Cerebellar nuclear complex (tissue), 1 donor: ENCODE data around the gene RAD54L.
"Not testable (repeated sequence)": the region's sequence is repeated elsewhere in the genome, so short reads cannot be mapped to it uniquely, and the experiment has no call there.

Experiments used
- DNase-seq, 2 experiments: peaks; one replicate each; lab custom pipeline; 2025; lab: John Stamatoyannopoulos, UW

Gene RAD54L

DNA sequence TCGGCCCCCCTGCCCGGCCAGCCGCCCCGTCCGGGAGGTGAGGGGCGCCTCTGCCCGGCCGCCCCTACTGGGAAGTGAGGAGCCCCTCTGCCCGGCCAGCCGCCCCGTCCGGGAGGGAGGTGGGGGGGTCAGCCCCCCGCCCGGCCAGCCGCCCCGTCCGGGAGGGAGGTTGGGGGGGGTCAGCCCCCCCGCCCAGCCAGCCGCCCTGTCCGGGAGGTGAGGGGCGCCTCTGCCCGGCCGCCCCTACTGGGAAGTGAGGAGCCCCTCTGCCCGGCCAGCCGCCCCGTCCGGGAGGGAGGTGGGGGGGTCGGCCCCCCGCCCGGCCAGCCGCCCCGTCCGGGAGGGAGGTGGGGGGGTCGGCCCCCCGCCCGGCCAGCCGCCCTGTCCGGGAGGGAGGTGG lies 5.8 kb upstream of the RAD54L start:
- not testable (repeated sequence) for DNase-seq

DNA sequence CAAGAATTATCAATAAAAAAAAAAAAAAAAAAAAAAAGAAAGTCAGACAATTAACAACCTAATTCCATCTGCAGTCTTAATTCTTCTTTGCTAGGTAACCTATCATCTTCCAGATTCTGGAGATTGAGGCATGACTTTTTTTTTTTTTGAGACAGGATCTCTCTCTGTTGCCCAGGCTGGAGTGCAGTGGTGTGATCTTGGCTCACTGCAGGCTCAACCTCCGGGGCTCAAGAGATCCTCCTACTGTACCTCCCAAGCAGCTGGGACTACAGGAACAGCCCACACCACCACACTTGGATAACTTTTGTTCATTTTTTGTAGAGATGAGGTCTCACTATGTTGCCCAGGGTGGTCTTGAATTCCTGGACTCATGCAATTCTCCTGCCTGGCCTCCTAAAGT lies 4.6 kb upstream of the RAD54L start:
- DNase-seq = no peak

DNA sequence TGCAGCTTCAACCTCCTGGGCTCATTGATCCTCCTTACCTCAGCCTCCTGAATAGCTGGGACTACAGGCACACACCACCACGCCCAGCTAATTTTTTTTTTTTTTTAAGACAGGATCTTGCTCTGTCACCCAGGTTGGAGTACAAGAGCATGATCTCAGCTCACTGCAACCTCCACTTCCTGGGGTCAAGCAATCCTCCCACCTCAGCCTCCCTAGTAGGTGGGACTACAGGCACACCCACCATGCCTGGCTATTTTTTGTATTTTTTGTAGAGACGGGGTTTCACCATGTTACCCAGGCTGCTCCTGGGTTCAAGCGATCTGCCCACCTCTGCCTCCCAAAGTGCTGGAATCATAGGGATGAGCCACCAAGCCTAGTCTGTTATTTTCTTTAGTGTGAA lies 3.7 kb upstream of the RAD54L start:
- not testable (repeated sequence) for DNase-seq

DNA sequence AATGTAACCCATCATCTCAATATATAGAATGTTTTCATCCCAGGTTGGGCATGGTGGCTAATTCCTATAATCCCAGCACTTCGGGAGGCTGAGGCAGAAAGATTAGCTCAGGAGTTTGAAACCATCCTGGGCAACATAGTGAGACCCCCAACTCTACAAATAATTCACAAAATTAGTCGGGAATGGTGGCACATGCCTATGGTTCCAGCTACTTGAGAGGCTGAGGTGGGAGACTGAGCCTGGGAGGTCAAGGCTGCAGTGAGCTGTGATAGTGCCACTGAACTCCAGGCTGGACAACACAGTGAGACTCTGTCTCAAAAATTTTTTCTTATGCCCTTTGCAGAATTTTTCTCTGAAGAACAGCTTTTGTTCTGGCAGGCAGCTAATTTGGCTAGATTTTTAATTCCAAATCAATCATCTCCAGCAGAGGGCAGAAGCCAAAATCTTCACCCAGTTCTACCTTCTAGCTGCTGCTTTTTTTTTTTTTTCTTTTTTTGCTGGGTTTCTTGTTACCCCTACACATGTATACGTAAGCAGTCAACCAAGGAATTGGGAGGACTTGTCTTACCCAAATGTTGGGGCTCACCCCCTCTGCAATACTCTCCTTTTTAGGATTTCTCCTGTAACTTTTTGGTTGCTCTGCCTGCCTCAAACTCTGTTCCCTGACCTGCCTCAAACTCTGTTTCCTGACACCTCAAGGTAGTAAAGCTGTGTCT lies 2.7 kb upstream of the RAD54L start:
- DNase-seq = no peak

DNA sequence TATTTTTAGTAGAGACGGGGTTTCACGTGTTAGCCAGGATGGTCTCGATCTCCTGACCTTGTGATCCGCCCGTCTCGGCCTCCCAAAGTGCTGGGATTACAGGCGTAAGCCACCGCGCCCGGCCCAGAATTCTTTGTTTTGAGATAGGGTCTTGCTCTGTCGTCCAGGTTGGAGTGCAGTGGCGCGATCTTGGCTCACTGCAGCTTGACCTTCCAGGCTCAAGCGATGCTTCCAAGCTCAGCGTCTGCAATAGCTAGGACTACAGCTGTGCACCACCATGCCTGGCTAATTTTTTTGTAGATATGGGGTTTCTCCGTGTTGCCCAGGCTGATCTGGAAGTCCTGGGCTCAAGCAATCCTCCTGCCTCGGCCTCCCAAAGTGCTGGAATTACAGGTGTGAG lies 1.4 kb upstream of the RAD54L start:
- not testable (repeated sequence) for DNase-seq

DNA sequence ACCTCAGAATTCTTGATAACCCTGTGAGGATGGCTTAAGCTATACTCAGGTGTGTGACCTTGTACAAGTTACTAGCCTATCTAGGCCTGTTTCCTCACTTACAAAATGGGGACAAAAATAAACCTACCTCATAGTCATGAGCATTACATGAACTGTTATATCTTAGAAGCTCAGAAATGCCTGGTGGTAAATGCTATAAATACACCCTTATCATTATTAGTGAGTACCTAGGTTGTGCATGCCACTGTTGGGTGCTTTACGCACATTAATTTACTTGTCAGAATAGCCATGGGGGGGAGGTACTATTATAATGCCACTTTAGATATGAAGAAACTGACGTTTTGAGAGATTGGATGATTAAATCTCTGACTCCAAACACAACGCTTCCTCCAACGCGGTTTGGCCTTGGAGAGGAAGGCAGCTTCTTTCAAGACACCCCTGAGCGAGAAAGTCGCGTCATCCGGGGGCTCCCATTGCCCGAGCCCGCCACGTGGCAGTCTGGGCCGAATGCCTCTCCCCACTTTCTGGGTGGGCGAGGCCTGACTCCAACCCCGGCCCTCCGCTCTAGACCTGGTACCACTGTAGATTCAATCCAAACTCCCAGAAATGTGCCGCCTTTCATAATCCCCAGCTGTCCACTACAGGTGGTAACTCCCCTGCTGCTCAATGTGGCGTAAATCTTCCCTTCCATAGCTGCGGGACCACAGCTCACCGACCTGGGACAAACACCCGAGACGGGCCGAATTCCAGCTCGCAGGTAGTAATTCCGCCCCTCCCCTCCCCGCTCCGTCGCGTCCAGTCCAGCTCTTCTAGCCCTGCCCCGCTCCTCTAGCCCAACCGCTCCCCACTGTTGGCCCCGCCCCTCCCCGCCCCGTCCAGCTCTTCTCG lies 771 bp upstream of the RAD54L start:
- DNase-seq = no peak

DNA sequence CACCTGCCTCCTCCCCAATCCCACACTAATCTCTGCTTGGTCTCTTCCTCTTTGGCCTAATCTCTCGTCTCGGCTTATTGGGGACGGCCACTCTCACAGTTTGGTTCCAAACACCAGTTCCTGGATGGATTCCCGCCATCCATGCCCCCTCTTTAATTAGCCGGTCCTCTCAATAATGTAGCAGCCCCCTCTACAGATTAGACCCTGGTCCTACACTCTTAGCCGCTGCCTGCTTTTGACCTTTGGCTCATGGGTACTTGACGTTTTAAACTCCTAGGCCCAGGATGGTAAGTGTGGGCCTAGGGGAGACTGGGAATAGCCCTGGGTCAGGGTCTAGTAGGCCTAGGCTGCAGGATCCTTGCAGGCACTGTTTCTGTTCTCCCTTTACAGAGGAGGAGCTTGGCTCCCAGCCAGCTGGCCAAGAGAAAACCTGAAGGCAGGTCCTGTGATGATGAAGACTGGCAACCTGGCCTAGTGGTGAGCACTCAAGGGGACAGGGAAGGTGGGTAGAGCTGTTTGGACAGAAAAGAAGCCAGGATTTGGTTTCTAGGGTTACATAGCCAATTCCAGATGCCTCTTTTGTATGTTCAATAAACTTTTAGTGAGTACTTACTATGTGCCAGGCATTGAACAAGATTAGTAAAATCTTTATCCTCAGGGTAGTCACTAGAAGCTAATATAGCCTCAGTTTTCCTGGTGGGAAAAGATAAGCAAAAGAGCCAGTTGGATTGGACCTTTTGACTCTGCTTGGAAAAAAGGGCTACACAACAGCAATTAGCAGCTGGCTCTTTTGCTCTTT lies 758 bp downstream of the RAD54L start:
- DNase-seq = no peak

DNA sequence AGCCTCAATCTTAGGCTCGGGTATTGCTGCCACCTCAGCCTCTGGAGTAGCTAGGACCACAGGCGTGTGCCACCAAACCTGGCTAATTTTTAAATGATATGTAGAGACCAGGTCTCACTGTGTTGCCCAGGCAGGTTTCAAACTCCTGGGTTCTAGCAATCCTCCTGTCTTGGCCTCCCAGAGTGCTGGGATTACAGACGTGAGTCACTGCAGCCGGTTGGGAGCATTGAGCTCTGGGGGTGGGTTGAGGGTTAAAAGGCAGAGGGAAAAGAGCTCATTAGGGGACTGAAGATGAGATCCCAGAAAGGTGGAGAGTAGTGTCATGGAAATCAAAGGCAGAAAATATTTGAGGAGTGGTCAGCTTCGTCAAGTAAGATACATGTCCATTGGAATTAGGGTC lies 7.1 kb downstream of the RAD54L start:
- no peak for DNase-seq

DNA sequence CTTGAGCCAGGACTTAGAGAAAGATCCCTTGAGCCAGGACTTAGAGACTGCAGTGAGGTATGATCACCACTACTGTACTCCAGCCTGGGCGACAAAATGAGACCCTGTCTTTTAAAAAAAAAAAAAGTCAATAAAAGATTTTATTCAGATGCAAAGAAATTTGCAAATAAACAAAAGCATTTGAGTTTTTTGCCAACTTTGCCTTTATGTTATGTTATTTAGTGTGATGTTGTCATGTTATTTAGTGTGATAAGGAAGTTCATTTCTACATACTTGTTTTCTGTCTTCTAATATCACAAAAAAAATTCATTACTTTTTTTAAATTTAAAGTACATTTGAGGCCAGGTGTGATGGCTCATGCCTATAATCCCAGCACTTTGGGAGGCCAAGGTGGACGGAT lies 9.0 kb downstream of the RAD54L start:
- DNase-seq = no peak

DNA sequence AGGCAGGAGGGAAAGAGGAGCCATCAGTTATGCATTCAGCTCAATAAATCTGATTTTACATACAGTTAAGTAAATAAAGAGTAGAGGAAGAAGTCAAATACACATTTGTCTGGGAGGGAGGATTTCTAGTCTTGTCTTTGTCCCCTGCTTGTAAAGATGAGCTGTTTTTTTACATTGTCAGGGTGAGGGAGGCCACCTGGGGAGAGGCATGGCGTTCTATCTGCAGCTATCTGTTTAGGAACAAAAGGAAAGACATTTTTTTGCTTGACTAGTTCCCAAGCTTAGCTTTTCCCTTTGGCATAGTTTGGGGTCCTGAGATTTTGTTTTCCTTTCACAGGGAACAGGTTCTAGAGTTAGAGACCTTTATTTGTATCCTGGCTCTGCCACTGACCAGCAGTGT lies 14.9 kb downstream of the RAD54L start:
- no peak for DNase-seq

DNA sequence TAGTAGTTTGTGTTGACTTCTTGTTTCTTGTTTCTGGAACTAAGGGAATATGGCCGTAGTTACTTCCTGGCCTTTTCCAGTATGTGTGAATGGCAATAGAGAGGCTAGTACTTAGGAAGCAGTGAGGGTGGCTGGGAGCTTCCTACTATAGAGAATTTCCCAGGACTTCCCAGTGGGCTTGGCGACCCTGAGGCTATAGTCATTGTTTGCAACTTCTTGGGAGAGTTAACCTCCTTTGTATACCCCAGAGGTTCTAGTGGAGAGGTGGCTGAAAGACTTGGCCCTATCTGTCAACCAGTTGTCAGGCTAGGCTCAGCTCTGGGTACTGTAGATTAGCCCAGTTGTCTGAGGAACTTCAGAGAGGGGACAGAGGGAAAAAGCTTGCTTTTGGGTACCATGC lies 15.6 kb downstream of the RAD54L start:
- no peak for DNase-seq

DNA sequence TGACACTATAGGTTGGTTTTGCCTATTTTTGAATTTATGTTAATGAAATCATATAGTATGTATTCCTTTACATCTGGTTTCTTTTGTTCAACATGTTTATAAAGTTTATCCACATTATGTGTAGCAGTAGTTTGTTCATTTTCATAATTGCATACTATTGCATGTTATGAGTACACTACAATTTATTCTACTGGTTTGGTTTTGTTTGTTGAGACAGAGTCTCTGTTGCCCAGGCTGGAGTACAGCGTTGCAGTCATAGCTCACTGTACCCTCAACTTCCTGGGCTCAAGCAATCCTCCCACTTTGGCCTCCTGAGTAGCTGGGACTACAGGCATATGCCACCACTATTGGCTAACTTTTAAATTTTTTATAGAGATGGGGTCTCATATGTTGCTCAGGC lies 21.0 kb downstream of the RAD54L start:
- no peak for DNase-seq

DNA sequence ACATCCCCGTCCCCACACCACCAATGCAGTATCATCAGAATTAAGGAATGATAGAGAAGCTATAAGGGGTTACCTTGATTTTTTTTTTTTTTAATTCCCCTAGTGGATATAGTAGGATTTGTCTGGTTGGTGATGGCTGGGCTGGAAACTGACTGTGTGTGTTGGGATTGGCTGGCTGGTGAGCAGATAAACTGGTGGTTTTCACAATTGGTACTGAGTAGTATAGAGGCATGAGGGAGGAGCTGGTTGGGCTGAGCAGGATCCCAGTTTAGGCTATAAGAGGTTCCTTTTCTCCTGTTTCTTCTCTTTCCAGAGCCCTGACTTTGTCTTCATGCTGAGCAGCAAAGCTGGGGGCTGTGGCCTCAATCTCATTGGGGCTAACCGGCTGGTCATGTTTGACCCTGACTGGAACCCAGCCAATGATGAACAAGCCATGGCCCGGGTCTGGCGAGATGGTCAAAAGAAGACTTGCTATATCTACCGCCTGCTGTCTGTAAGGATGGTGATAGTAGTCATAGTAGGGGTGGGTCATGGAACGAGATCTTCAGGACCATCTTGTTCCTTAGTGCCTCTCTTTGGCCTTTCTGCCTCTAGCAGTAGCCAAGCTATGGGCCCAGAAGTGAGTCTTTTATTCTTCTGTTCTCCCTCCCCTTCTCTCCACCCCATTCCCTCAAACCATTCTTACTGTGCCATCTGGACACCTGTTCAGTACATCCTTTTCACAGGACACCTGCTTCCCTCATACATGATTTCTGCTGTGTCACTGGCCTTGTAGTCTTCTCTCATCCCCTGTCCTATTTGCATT lies 26.9 kb downstream of the RAD54L start:
- no peak for DNase-seq

DNA sequence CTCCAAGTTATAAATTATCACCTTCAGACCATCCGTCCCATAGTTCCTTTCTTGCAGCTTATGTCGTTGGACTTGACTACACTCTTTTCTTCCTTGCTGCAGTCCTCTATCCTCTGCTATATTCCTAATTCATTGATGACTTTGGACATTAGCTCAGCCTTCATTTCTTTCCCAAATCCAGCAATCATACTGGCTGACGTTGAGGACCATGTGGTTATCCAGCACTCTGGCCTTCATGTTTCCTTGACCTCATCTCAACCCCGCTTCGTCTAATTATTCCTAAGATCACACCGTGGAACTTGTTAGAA lies 27.4 kb downstream of the RAD54L start:
- no peak for DNase-seq

DNA sequence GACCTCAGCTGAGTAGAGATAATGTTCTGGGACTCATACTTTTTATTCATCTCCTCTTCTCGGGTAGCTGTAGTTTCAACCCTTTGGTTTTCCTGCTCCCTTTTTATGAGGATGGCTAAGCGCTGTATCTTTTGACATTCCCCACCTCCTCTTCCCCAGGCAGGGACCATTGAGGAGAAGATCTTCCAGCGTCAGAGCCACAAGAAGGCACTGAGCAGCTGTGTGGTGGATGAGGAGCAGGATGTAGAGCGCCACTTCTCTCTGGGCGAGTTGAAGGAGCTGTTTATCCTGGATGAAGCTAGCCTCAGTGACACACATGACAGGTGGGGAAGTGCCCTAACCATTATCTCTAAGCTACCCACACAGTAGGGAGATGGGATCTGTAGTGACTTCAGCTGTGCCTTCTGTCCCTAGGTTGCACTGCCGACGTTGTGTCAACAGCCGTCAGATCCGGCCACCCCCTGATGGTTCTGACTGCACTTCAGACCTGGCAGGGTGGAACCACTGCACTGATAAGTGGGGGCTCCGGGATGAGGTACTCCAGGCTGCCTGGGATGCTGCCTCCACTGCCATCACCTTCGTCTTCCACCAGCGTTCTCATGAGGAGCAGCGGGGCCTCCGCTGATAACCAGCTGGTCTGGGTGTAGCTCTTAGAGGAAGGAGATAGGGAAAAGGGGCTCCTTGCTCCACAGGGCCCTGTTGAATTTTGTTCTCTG lies 30.3 kb downstream of the RAD54L start:
- DNase-seq = no peak

DNA sequence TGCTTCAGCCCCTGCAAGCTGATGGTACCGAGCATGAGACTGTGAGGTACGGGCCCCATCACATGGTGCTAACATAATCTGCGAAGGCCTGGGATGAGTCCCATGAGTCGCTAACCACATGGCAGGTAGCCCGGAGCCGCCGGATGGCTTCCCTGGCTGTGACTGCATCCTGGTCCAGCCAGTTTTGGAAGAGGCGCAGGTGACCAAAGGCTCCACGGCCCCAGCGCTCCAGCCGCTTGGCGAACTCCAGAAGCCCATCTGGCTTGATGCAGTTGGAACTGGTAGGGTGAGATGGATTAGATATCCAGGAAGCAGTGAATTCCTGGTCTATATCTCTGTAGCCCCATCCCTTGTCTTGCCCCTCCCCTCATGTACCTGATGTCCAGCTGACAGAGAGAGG lies 31.2 kb downstream of the RAD54L start:
- DNase-seq = peak in 1 of 2 experiments; percentile 41

DNA sequence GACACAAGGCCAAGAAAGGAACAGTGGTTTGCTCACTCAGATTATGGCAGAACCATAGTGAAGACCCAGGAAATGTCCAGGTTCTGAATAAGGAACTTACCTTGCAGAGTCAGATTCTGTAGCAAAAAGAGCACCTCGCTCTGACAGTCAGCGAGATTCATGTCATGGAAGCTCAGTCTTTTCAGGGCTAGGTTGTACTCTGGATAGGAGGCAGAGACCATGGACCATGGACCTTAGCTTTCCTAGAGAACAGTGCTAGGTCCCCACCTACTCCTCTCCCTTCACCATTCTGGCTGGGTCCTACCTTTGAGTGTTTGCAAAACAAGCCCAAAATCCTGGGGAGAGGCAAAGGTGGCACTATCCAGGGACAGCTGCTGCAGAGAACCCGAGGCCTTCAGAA lies 32.5 kb downstream of the RAD54L start:
- DNase-seq = no peak

DNA sequence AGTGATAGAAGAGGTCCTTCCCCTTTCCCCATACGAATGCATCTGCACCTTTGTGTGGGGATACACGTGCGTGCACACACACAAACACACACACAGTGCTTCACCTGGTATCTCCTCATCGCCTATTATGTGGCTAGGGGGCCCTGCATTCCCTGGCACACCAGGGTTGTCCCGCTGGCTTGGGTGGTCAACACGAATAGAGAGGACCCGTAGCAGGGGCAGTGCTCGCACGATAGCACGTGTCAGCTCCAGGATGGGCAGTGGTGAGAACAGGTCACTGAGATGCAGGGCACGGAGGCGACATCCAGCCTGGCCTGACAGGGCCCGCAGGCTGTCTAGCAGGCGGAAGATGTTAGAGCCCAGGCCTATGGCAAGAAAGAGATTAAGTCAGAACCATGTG lies 33.5 kb downstream of the RAD54L start:
- DNase-seq = no peak

DNA sequence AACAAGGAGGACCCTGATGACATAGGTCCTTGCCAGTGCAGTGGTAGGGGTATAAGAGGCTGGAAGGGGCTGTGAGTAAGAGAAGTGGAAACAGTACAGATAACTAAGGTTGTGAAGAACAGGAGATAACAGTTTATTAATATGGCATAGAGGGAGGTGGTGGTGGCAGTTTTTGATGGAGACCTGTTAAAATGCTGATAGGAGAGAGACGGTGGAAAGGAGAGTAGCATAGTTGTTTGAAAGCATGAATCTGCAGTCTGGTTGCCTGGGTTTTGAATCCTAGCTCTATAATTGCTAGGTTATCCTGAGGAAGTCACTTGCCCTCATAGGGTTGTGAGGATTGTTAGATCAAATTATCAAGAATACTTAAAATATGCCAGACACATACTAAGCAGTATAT lies 36.5 kb downstream of the RAD54L start:
- no peak for DNase-seq

DNA sequence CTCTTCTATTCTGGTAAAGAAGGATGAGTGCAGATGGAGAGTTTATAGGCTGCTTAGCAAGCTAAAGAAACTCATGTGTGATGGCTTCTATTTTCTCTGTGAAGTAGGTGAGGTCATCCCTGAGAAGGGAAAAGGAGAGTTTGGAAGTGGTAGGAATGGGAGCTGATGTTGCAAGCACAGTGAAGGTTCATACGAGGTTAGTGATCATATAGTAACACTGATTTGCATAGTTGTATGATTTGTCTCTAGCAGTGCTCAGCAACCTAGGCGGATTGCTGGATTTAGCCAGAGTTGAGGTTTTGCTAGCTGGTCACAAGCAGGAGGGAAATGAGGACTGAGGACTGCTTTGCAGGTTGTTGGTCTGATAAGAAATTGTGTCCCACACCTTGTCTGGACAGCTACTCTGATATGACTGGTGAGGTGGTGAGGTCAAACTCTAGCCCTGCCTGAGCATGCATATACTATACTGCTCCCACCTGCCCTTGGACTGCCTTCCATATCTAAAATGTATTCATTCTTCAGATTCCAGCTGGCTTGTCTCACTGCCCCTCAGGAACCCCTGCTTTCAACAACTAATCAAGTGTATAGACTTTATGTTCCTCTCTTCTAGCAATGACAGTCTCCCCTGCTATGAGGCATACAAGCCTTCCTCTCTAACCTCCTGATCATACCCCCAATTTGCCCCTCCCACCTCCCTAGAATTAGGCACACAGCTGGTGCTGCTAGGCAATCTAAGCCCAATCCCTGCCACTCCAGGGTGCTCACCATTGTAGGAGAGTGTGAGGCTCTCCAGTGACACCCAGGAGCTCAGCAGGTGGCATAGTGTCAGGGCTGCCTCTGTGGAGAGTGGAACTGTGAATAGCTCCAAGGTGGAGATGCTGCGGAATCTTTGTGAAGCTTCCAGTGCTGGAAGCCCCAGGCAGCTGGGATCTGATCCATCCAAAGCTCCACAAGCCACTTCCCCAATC lies 37.3 kb downstream of the RAD54L start:
- DNase-seq = no peak
